K562 (cell line): Measurements from ENCODE around the gene GRK3. TPM values are rescaled to one million over a fixed set of nuclear protein-coding genes. Genes with fewer than 3 reads are reported as not detected.

ENCODE experiments used
- ATAC-seq: fragments of 200-7000 bp; cut with Tn5 transposase; 3 replicates; pipeline ENCODE4 v1.9.1; 2020; ENCODE audit warnings: moderate library complexity
- BruUV-seq: library from RNA; stranded (reverse); fragments of 400-500 nt; replicated peaks from 2 replicates; lab custom pipeline; 2021; lab: Mats Ljungman, UMichigan
- CTCF ChIA-PET: fragments of 300-600 bp; formaldehyde crosslinking; extraction: SDS; loops from one replicate; lab custom pipeline; 2021; ENCODE audit warnings: low intra/inter-chr PET ratio; lab: Yijun Ruan, JAX
- POLR2A ChIA-PET: fragments of 300-600, 350-650 bp; sonication (Branson Sonifier 250); formaldehyde crosslinking; extraction: SDS; loops from one replicate; lab custom pipeline; 2021; ENCODE audit warnings: antibody characterized with exemption, inconsistent platforms; lab: Yijun Ruan, JAX
- DNase-seq, 4 experiments: peaks; one replicate each; pipeline versions ENCODE4 v3.0.0 to v3.0.0-alpha.2; 2011 to 2018; ENCODE audit warnings: low spot score in 3 of 4, mixed read lengths in 3 of 4; ENCODE audit errors: extremely low read depth in 1 of 4
- FAIRE-seq: peaks from 2 replicates; lab custom pipeline; 2011; peaks lifted over from hg19 to GRCh38; lab: Jason Lieb, UNC
- H2AFZ ChIP-seq: 2 replicates; pipeline ENCODE4 v1.6.0; 2011; ENCODE audit warnings: low read depth, low read length, control low read depth, inconsistent platforms
- H3K27ac ChIP-seq: fragments of 200-600 bp; 3 replicates; pipeline ENCODE4 v1.8.0; 2011; ENCODE audit warnings: low read depth, mild to moderate bottlenecking, control low read depth, inconsistent platforms, low read length, moderate library complexity, mixed read lengths; ENCODE audit errors: extremely low read depth
- H3K27me3 ChIP-seq, 2 experiments: fragments of 300-600 bp in 1 of 2; 2 replicates in 1 of 2; 3 replicates in 1 of 2; pipeline versions ENCODE4 v1.6.0 to v1.8.0; 2011; ENCODE audit warnings: inconsistent platforms in 2 of 2, low read length in 2 of 2, mild to moderate bottlenecking in 1 of 2, mixed read lengths in 1 of 2, moderate library complexity in 1 of 2; ENCODE audit not compliant: control insufficient read depth in 2 of 2, insufficient read depth in 2 of 2
- H3K36me3 ChIP-seq: fragments of 300-600 bp; 3 replicates; pipeline ENCODE4 v1.8.0; 2011; ENCODE audit warnings: mild to moderate bottlenecking, low read length, inconsistent platforms; ENCODE audit not compliant: control insufficient read depth, insufficient read depth
- H3K4me1 ChIP-seq, 2 experiments: fragments of 200-600 bp in 1 of 2; replicated peaks in 1 of 2; 2 replicates in 1 of 2; 3 replicates in 1 of 2; pipeline versions ENCODE4 v1.5.1 to v1.8.0; 2011; ENCODE audit warnings: inconsistent platforms in 2 of 2, low read length in 2 of 2, mild to moderate bottlenecking in 1 of 2, mixed read lengths in 1 of 2, moderate library complexity in 1 of 2; ENCODE audit not compliant: control insufficient read depth in 2 of 2, insufficient read depth in 2 of 2
- H3K4me2 ChIP-seq: 2 replicates; pipeline ENCODE4 v1.6.1; 2011; ENCODE audit warnings: low read length, control low read depth, inconsistent platforms, mixed read lengths; ENCODE audit not compliant: insufficient read depth
- H3K4me3 ChIP-seq: fragments of 200-600 bp; sonication (generic), shearing (Covaris generic); 2 replicates; pipeline ENCODE4 v1.5.1; 2016; ENCODE audit warnings: control low read depth, inconsistent platforms
- H3K79me2 ChIP-seq: fragments of 200-600 bp; 3 replicates; pipeline ENCODE4 v1.8.0; 2011; ENCODE audit warnings: low read length, inconsistent platforms; ENCODE audit not compliant: control insufficient read depth, insufficient read depth
- H3K9ac ChIP-seq, 2 experiments: 2 replicates each; pipeline versions ENCODE4 v1.6.0 to v1.6.1; 2011; ENCODE audit warnings: low read depth in 2 of 2, low read length in 2 of 2, control low read depth in 1 of 2, inconsistent platforms in 1 of 2, mild to moderate bottlenecking in 1 of 2, mixed read lengths in 1 of 2; ENCODE audit not compliant: insufficient read depth in 1 of 2
- H3K9me1 ChIP-seq: one replicate; pipeline ENCODE4 v1.6.0; 2011; ENCODE audit warnings: inconsistent platforms, mild to moderate bottlenecking, low read length, moderate library complexity; ENCODE audit not compliant: control insufficient read depth, insufficient read depth
- H3K9me3 ChIP-seq: replicated peaks from 2 replicates; pipeline ENCODE4 v1.5.1; 2011; ENCODE audit warnings: low read depth, low read length, inconsistent platforms; ENCODE audit not compliant: control insufficient read depth, insufficient read depth
- H4K20me1 ChIP-seq: replicated peaks from 2 replicates; pipeline ENCODE4 v1.6.1; 2011; ENCODE audit warnings: low read length, inconsistent platforms, mixed read lengths; ENCODE audit not compliant: control insufficient read depth, insufficient read depth
- CBX8 ChIP-seq: fragments of 200-600 bp; sonication (generic); IDR thresholded peaks from 2 replicates; pipeline ENCODE4 v1.6.1; 2012; ENCODE audit warnings: borderline replicate concordance, mixed run types, low read depth, mild to moderate bottlenecking, moderate library complexity, mixed read lengths, low read length, control low read depth, inconsistent platforms; ENCODE audit not compliant: poor library complexity, severe bottlenecking; ENCODE audit errors: extremely low read depth
- GABPB1 ChIP-seq: sonication (generic); formaldehyde crosslinking; IDR thresholded peaks from 2 replicates; pipeline ENCODE4 v1.8.0; 2022; ENCODE audit warnings: mild to moderate bottlenecking, missing genetic modification reagents
- GABPB2 ChIP-seq: fragments of 250-450 bp; sonication (Bioruptor Pico); conservative IDR thresholded peaks from 2 replicates; pipeline ENCODE4 v1.5.1; 2021; ENCODE audit warnings: mild to moderate bottlenecking
- GATAD2A ChIP-seq: fragments of 450-650 bp; IDR thresholded peaks from 2 replicates; pipeline ENCODE4 v1.6.1; 2017
- HSF4 ChIP-seq: fragments of 250-450 bp; sonication (Bioruptor Pico); IDR thresholded peaks from 2 replicates; pipeline ENCODE4 v2.1.2; 2022; ENCODE audit warnings: mild to moderate bottlenecking, moderate library complexity, borderline replicate concordance
- JUN ChIP-seq, 2 experiments: sonication (generic) in 1 of 2; formaldehyde crosslinking in 1 of 2; IDR thresholded peaks; 2 replicates each; pipeline versions ENCODE4 v1.6.1 to v1.8.0; 2012 to 2022; ENCODE audit warnings: borderline replicate concordance in 2 of 2, mild to moderate bottlenecking in 2 of 2, improper control_type of control experiment in 1 of 2, low read depth in 1 of 2, low read length in 1 of 2, missing genetic modification reagents in 1 of 2
- SMC3 ChIP-seq: conservative IDR thresholded peaks from 2 replicates; pipeline ENCODE4 v1.6.1; 2011; ENCODE audit warnings: low read depth, low read length, improper control_type of control experiment; ENCODE audit not compliant: insufficient read depth
- SRSF7 ChIP-seq: fragments of 200-400 bp; formaldehyde crosslinking; optimal IDR thresholded peaks from 2 replicates; pipeline ENCODE3; 2017; ENCODE audit warnings: mild to moderate bottlenecking, low read depth, low read length
- TOE1 ChIP-seq, 2 experiments: fragments of 450-650 bp in 1 of 2; sonication (generic) in 1 of 2; formaldehyde crosslinking in 1 of 2; IDR thresholded peaks; 2 replicates each; pipeline versions ENCODE4 v1.7.1 to v1.8.0; 2016 to 2022; ENCODE audit warnings: borderline replicate concordance in 2 of 2, mild to moderate bottlenecking in 2 of 2, antibody characterized with exemption in 1 of 2, inconsistent platforms in 1 of 2, low read depth in 1 of 2, missing genetic modification reagents in 1 of 2, moderate library complexity in 1 of 2
- ZNF140 ChIP-seq: fragments of 250-450 bp; sonication (Bioruptor Pico); IDR thresholded peaks from 2 replicates; pipeline ENCODE4 v1.8.0; 2021; ENCODE audit warnings: moderate library complexity, mild to moderate bottlenecking, inconsistent platforms
- ZNF696 ChIP-seq: fragments of 250-450 bp; sonication (Bioruptor Pico); conservative IDR thresholded peaks from 2 replicates; pipeline ENCODE4 v1.4.0; 2020; ENCODE audit warnings: mild to moderate bottlenecking, moderate library complexity
- WGBS: fragments of 100-300 bp; shearing (Covaris generic); methylation state at CpG from one replicate; pipeline ENCODE4 v1.1.6; 2016; ENCODE audit warnings: low coverage, mixed read lengths; ENCODE audit not compliant: insufficient coverage; ENCODE audit errors: missing lambda C conversion rate; 5-methylcytosine and 5-hydroxymethylcytosine counted together
- in situ Hi-C: fragments of 300-500 bp; cut with MboI; formaldehyde crosslinking; loops from 4 replicates; pipeline ENCODE4 v1.15.0; 2018; ENCODE audit warnings: inconsistent platforms, mixed read lengths
- intact Hi-C: fragments of 100-400 bp; cut with micrococcal nuclease; formaldehyde crosslinking; loops from 2 replicates; pipeline ENCODE4 v1.14.2; 2022
- polyA plus RNA-seq, 8 experiments: library from polyadenylated mRNA; depleted of rRNA in 4 of 8; stranded (reverse) in 5 of 8; unstranded in 3 of 8; fragments of >200 nt; fragmentation: Nextera tagmentation in 2 of 8; fragmentation: Illumina TruSeq in 1 of 8; extraction: Ambion mirVana in 2 of 8; extraction: Trizol in 1 of 8; gene quantifications; 2 replicates each; pipeline versions ENCODE4 v1.2.1 to v1.2.3, GENCODE V29; 2011 to 2014; ENCODE audit warnings: inconsistent platforms in 1 of 8, missing spikeins in 1 of 8
- total RNA-seq, 7 experiments: library from RNA; depleted of rRNA in 6 of 7; stranded (reverse); fragments of >200 nt in 6 of 7; fragmentation: Illumina TruSeq in 2 of 7; extraction: Trizol in 2 of 7; gene quantifications; 2 replicates each; pipeline versions ENCODE4 v1.2.1 to v1.2.3, GENCODE V29; 2011 to 2021; ENCODE audit warnings: low replicate concordance in 1 of 7
- TF ChIP-seq, protein P1 (sequence below): IDR thresholded peaks from 2 replicates; pipeline ENCODE4 v1.6.1; 2011; ENCODE audit not compliant: insufficient read length; ENCODE audit errors: extremely low read depth
- TF ChIP-seq, protein P2 (sequence below): fragments of 450-650 bp; IDR thresholded peaks from 2 replicates; pipeline ENCODE4 v1.6.1; 2017; ENCODE audit warnings: antibody characterized with exemption

The GRK3 gene
- total and polyA plus RNA-seq, 9 of the 15 experiments (the other 6 are each of a cell fraction or from before 2014, with no cell fraction given) = 1.4 to 7.6 (median 3.6) TPM

DNA sequence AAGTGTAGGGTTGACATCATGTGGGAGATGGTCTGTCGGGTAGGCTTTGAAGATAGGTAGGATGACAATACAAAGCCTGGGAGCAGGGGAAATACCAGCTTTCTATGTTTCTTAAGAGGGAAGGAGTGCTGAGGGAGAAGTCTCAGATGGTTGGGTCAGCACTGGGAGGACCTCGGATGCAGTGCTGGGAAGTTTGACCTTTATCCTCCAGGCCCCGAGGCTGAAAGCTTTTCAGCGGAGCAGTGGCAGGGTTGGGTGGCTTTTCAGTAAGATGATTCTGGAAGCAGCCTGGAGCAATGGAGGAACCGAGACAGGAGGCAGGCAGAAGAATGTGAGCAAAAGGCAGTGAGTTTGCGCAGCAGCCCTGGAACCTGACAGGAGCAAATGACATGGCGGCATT, 134.0 kb downstream of the GRK3 start:
- WGBS = 56% methylated on average over 7 of the region's 7 CpGs
- Histone ChIP-seq H3K4me1 (no peaks in the 10 kb centered on the region; a peak in 1 of 5 replicates), H2AFZ (no peak overlapping the region), H3K9ac (no peak overlapping the region), H3K9me3 (no peaks in the 10 kb centered on the region), H3K4me2 (no peak overlapping the region), H3K79me2 (no peaks in the 10 kb centered on the region), H3K27ac (no peak overlapping the region), H3K27me3 (no peaks in the 10 kb centered on the region), H3K4me3 (no peak overlapping the region), H3K9me1 (no peaks in the 10 kb centered on the region), H4K20me1 (no peaks in the 10 kb centered on the region), H3K36me3 (no peaks in the 10 kb centered on the region)
- ChIA-PET CTCF (no interaction called here), POLR2A (interaction anchor here (1.1 kb wide), 1 partner anchor 16 kb away, joined by 4 read pairs; no protein-coding TSS in a partner anchor)
- DNase-seq (no peak), FAIRE-seq (no peak), ATAC-seq (no peak)
- intact Hi-C loops (no loop called here), in situ Hi-C loops (no loop called here)
- TF ChIP-seq CBX8 (no peak), GATAD2A (no peak), ZNF140 (CRISPR knock-in tag) (no peak), ZNF696 (no peak)
- TF ChIP-seq, protein P1, sequence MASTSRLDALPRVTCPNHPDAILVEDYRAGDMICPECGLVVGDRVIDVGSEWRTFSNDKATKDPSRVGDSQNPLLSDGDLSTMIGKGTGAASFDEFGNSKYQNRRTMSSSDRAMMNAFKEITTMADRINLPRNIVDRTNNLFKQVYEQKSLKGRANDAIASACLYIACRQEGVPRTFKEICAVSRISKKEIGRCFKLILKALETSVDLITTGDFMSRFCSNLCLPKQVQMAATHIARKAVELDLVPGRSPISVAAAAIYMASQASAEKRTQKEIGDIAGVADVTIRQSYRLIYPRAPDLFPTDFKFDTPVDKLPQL = no peak
- no TSS peak for BruUV-seq

DNA sequence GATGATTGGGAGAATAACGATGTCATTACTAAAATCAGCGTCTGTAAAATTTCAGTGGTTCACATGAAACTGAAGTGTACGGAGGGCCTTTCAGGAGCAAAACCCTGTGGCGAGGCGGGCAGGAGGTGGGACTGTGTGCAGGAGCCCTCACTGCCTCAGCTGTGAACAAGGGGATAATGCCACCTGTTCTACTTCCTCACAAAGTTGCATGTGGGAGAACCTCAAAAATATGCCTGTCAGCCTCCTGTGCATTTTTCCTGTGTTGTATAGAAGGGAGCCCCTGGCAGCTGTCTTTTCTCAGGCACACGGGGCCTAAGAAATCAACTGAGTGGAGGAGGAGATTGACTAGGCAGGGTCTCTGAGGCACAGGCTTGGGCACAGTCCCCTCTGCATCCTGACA, 134.5 kb downstream of the GRK3 start:
- H3K9ac ChIP-seq = no peak overlapping the region
- in situ Hi-C loops = no loop called here
- intact Hi-C loops = no loop called here
- FAIRE-seq (no peak), DNase-seq (no peak), ATAC-seq (no peak)
- no peaks in the 10 kb centered on the region for H4K20me1 ChIP-seq
- no peaks in the 10 kb centered on the region for H3K9me3 ChIP-seq
- no peaks in the 10 kb centered on the region for H3K36me3 ChIP-seq
- H2AFZ ChIP-seq = no peak overlapping the region
- H3K9me1 ChIP-seq = no peaks in the 10 kb centered on the region
- no peak overlapping the region for H3K27ac ChIP-seq
- no peaks in the 10 kb centered on the region for H3K27me3 ChIP-seq
- no TSS peak for BruUV-seq
- CTCF ChIA-PET = no interaction called here
- no peak overlapping the region for H3K4me3 ChIP-seq
- POLR2A ChIA-PET = interaction anchor here (1.1 kb wide), 1 partner anchor 15 kb away, joined by 4 read pairs; no protein-coding TSS in a partner anchor
- no peak overlapping the region for H3K4me2 ChIP-seq
- no peaks in the 10 kb centered on the region for H3K79me2 ChIP-seq
- no peaks in the 10 kb centered on the region; a peak in 1 of 5 replicates for H3K4me1 ChIP-seq
- WGBS = 70% methylated on average over 6 of the region's 6 CpGs
- TF ChIP-seq GABPB1 (CRISPR knock-in tag) (no peak), SRSF7 (no peak), TOE1 (IDR thresholded peaks at IDR 0.05; ENCODE audit: borderline replicate concordance) (no peak), TOE1 (CRISPR knock-in tag; IDR thresholded peaks at IDR 0.05; ENCODE audit: borderline replicate concordance, low read depth) (no peak), SMC3 (no peak), HSF4 (CRISPR knock-in tag) (no peak), GABPB2 (CRISPR knock-in tag) (no peak), JUN (IDR thresholded peaks at IDR 0.05; ENCODE audit: borderline replicate concordance, low read depth, low read length) (no peak), JUN (CRISPR knock-in tag; IDR thresholded peaks at IDR 0.05; ENCODE audit: borderline replicate concordance) (no peak)
- TF ChIP-seq, protein P2, sequence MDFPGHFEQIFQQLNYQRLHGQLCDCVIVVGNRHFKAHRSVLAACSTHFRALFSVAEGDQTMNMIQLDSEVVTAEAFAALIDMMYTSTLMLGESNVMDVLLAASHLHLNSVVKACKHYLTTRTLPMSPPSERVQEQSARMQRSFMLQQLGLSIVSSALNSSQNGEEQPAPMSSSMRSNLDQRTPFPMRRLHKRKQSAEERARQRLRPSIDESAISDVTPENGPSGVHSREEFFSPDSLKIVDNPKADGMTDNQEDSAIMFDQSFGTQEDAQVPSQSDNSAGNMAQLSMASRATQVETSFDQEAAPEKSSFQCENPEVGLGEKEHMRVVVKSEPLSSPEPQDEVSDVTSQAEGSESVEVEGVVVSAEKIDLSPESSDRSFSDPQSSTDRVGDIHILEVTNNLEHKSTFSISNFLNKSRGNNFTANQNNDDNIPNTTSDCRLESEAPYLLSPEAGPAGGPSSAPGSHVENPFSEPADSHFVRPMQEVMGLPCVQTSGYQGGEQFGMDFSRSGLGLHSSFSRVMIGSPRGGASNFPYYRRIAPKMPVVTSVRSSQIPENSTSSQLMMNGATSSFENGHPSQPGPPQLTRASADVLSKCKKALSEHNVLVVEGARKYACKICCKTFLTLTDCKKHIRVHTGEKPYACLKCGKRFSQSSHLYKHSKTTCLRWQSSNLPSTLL = no peak
